BLaER1 (cell line): ENCODE results near the gene CASTOR1.

Experiments
- H3K27ac ChIP-seq: shearing (Covaris generic); formaldehyde crosslinking; 2 replicates; pipeline ENCODE4 v1.8.1; 2022
- H3K27me3 ChIP-seq: shearing (Covaris generic); formaldehyde crosslinking; 2 replicates; pipeline ENCODE4 v1.8.1; 2022
- H3K36me3 ChIP-seq: shearing (Covaris generic); formaldehyde crosslinking; 2 replicates; pipeline ENCODE4 v1.8.1; 2022
- H3K4me1 ChIP-seq: shearing (Covaris generic); formaldehyde crosslinking; 2 replicates; pipeline ENCODE4 v1.8.1; 2022
- H3K4me2 ChIP-seq: shearing (Covaris generic); formaldehyde crosslinking; 2 replicates; pipeline ENCODE4 v1.8.1; 2022
- H3K4me3 ChIP-seq: shearing (Covaris generic); formaldehyde crosslinking; 2 replicates; pipeline ENCODE4 v1.8.1; 2022
- H3K9ac ChIP-seq: shearing (Covaris generic); formaldehyde crosslinking; 2 replicates; pipeline ENCODE4 v1.8.1; 2022
- H3K9me3 ChIP-seq: shearing (Covaris generic); formaldehyde crosslinking; 2 replicates; pipeline ENCODE4 v1.8.1; 2022
- H4K20me1 ChIP-seq: shearing (Covaris generic); formaldehyde crosslinking; 2 replicates; pipeline ENCODE4 v1.8.1; 2022
- Cebpa-rat ChIP-seq: shearing (Covaris generic); IDR thresholded peaks from 2 replicates; pipeline ENCODE4 v1.8.1; 2022

CASTOR1 gene

GRCh38 chr22:30301995-30302809 lies 12.9 kb upstream of the CASTOR1 start:
- Histone ChIP-seq H3K27me3 (no peaks in the 10 kb centered on the region), H3K9ac (peak overlapping the region; percentile 63), H3K4me3 (peak overlapping the region; percentile 39), H3K4me1 (peaks cover 97% of the 10 kb centered on the region), H4K20me1 (no peaks in the 10 kb centered on the region), H3K9me3 (no peaks in the 10 kb centered on the region), H3K4me2 (peak overlapping the region; percentile 95), H3K27ac (peak overlapping the region; percentile 93), H3K36me3 (peaks cover 37% of the 10 kb centered on the region)
- no peak for TF ChIP-seq Cebpa-rat

DNA sequence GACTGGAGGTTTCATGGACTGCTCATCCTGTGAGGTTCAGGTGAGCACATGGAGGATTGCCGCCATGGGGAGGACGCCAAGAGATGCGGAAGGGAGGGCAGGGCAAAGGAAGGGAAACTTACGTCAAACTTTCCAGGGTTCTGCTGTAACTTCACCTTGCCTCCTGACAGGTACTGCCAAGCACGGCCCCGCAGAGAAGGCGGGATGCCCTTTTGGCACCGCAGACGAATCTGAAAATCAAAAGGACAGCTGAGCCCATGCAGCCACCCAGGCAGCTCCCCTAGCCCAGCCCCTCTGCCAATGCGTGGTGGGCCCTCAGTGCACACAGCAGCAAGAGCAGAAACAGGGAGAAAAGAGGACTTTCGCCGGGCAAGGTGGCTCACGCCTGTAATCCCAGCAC lies 10.0 kb upstream of the CASTOR1 start:
- Histone ChIP-seq H3K4me3 (no peak overlapping the region), H4K20me1 (no peaks in the 10 kb centered on the region), H3K9ac (peak overlapping the region; percentile 55; the same call in 1 of the 2 replicates), H3K36me3 (peaks cover 63% of the 10 kb centered on the region), H3K27me3 (no peaks in the 10 kb centered on the region), H3K27ac (peak overlapping the region; percentile 70; the same call in 1 of the 2 replicates), H3K9me3 (no peaks in the 10 kb centered on the region), H3K4me1 (peaks cover 99% of the 10 kb centered on the region), H3K4me2 (peak overlapping the region; percentile 82)
- no peak for TF ChIP-seq Cebpa-rat

GRCh38 chr22:30297991-30298701 lies 8.8 kb upstream of the CASTOR1 start:
- no peaks in the 10 kb centered on the region for H4K20me1 ChIP-seq
- H3K4me1 ChIP-seq: peaks cover 99% of the 10 kb centered on the region
- no peaks in the 10 kb centered on the region for H3K9me3 ChIP-seq
- no peaks in the 10 kb centered on the region for H3K27me3 ChIP-seq
- H3K9ac ChIP-seq: peak overlapping the region; percentile 55
- H3K4me3 ChIP-seq: no peak overlapping the region
- H3K4me2 ChIP-seq: peak overlapping the region; percentile 82
- TF ChIP-seq Cebpa-rat: no peak
- peaks cover 75% of the 10 kb centered on the region for H3K36me3 ChIP-seq
- peak overlapping the region; percentile 70 for H3K27ac ChIP-seq

- Histone ChIP-seq H3K4me2 (peak overlapping the region; percentile 82), H3K27me3 (no peaks in the 10 kb centered on the region), H3K4me3 (no peak overlapping the region), H3K9ac (peak overlapping the region; percentile 55), H3K4me1 (peaks cover 99% of the 10 kb centered on the region), H3K9me3 (no peaks in the 10 kb centered on the region), H3K36me3 (peaks cover 82% of the 10 kb centered on the region), H4K20me1 (no peaks in the 10 kb centered on the region), H3K27ac (peak overlapping the region; percentile 70)
- TF ChIP-seq Cebpa-rat: no peak
These were observed 8.1 kb upstream of the CASTOR1 start for GRCh38 chr22:30297276-30297990.

- peaks cover 99% of the 10 kb centered on the region for H3K4me1 ChIP-seq
- no peaks in the 10 kb centered on the region for H3K27me3 ChIP-seq
- peak overlapping the region; percentile 82 for H3K4me2 ChIP-seq
- TF ChIP-seq Cebpa-rat: no peak
- no peak overlapping the region for H3K4me3 ChIP-seq
- H3K9me3 ChIP-seq: no peaks in the 10 kb centered on the region
- H3K9ac ChIP-seq: no peak overlapping the region
- H3K36me3 ChIP-seq: peaks cover 88% of the 10 kb centered on the region
- H3K27ac ChIP-seq: 0 out of 2 replicates have a peak overlapping the region, but pooled peaks have one; percentile 70
- H4K20me1 ChIP-seq: no peaks in the 10 kb centered on the region
These were observed 7.5 kb upstream of the CASTOR1 start for GRCh38 chr22:30296833-30297232.

GRCh38 chr22:30296324-30296723 lies 7.0 kb upstream of the CASTOR1 start:
- H4K20me1 ChIP-seq: no peaks in the 10 kb centered on the region
- no peak overlapping the region for H3K4me3 ChIP-seq
- peak overlapping the region; percentile 63; the same call in 1 of the 2 replicates for H3K4me2 ChIP-seq
- H3K27me3 ChIP-seq: no peaks in the 10 kb centered on the region
- H3K4me1 ChIP-seq: peaks cover 99% of the 10 kb centered on the region
- TF ChIP-seq Cebpa-rat: no peak
- H3K9ac ChIP-seq: no peak overlapping the region
- no peaks in the 10 kb centered on the region for H3K9me3 ChIP-seq
- peaks cover 88% of the 10 kb centered on the region for H3K36me3 ChIP-seq
- H3K27ac ChIP-seq: no peak overlapping the region

DNA sequence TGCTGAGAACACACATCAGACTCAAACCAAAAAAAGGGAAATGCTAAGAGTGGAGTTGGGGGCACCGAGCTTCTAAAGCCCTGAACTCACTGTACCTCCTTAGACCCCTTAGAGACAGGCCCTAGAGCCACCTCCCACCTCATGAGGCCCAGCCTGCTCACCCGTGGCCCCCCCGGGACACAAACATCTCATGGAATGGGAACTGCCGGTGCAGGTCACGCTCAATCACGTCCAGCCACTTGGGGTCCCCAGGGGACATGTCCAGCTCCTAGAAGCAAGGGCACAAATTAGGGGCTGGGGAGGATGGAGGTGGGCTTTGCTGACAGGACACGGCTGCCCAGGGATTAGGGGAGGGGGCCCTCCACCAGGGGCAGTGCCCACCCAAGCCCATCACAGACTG lies 6.3 kb upstream of the CASTOR1 start:
- Histone ChIP-seq H3K4me2 (peak overlapping the region; percentile 63), H3K27me3 (no peaks in the 10 kb centered on the region), H4K20me1 (no peaks in the 10 kb centered on the region), H3K4me1 (peaks cover 99% of the 10 kb centered on the region), H3K4me3 (no peak overlapping the region), H3K9me3 (no peaks in the 10 kb centered on the region), H3K36me3 (peaks cover 82% of the 10 kb centered on the region), H3K9ac (0 out of 2 replicates have a peak overlapping the region, but pooled peaks have one; percentile 16), H3K27ac (peak overlapping the region; percentile 42)
- TF ChIP-seq Cebpa-rat: no peak

GRCh38 chr22:30294830-30295229 lies 5.5 kb upstream of the CASTOR1 start:
- no peaks in the 10 kb centered on the region for H3K9me3 ChIP-seq
- peaks cover 100% of the 10 kb centered on the region for H3K4me1 ChIP-seq
- H3K36me3 ChIP-seq: peaks cover 74% of the 10 kb centered on the region
- H3K27me3 ChIP-seq: no peaks in the 10 kb centered on the region
- TF ChIP-seq Cebpa-rat: no peak
- peak overlapping the region; percentile 63 for H3K4me2 ChIP-seq
- no peak overlapping the region for H3K4me3 ChIP-seq
- H3K9ac ChIP-seq: no peak overlapping the region
- H4K20me1 ChIP-seq: no peaks in the 10 kb centered on the region
- peak overlapping the region; percentile 42 for H3K27ac ChIP-seq

GRCh38 chr22:30294066-30294465 lies 4.8 kb upstream of the CASTOR1 start:
- no peak overlapping the region for H3K9ac ChIP-seq
- peak overlapping the region; percentile 98 for H3K4me2 ChIP-seq
- H3K27me3 ChIP-seq: no peaks in the 10 kb centered on the region
- peaks cover 68% of the 10 kb centered on the region for H3K36me3 ChIP-seq
- H3K4me3 ChIP-seq: no peak overlapping the region
- H3K9me3 ChIP-seq: no peaks in the 10 kb centered on the region
- 0 out of 2 replicates have a peak overlapping the region, but pooled peaks have one; percentile 42 for H3K27ac ChIP-seq
- TF ChIP-seq Cebpa-rat: no peak
- no peaks in the 10 kb centered on the region for H4K20me1 ChIP-seq
- H3K4me1 ChIP-seq: peaks cover 94% of the 10 kb centered on the region
